SU-DHL-6 (cell line): ENCODE data around the gene POF1B.
"Not testable (repeated sequence)": the region's sequence is repeated elsewhere in the genome, so short reads cannot be mapped to it uniquely, and the experiment has no call there.

Source experiments
- H2AFZ ChIP-seq: fragments of 200-600 bp; sonication (generic); 2 replicates; pipeline ENCODE4 v1.6.1; 2014; ENCODE audit warnings: low read depth, mild to moderate bottlenecking, moderate library complexity, mixed read lengths, antibody characterized with exemption, low read length; ENCODE audit not compliant: severe bottlenecking
- H3F3A ChIP-seq: fragments of 200-600 bp; shearing (Covaris generic); 2 replicates; pipeline ENCODE4 v1.6.0; 2016; ENCODE audit warnings: antibody characterized with exemption, mild to moderate bottlenecking; ENCODE audit not compliant: insufficient read depth
- H3K27ac ChIP-seq: fragments of 200-600 bp; sonication (generic); 2 replicates; pipeline ENCODE4 v1.5.1; 2016; ENCODE audit warnings: low read depth, mild to moderate bottlenecking, low read length, moderate library complexity, mixed read lengths
- H3K27me3 ChIP-seq: fragments of 200-600 bp; sonication (generic), shearing (Covaris generic); 2 replicates; pipeline ENCODE4 v1.6.0; 2014; ENCODE audit warnings: mild to moderate bottlenecking, low read length
- H3K36me3 ChIP-seq: fragments of 200-600 bp; sonication (generic); 2 replicates; pipeline ENCODE4 v1.6.1; 2014; ENCODE audit warnings: mild to moderate bottlenecking, low read length, mixed read lengths
- H3K4me2 ChIP-seq: fragments of 300-600, 200-600 bp; shearing (Covaris generic), sonication (generic); 2 replicates; pipeline ENCODE4 v1.6.0; 2014; ENCODE audit warnings: low read length, low read depth, mild to moderate bottlenecking; ENCODE audit not compliant: poor library complexity, severe bottlenecking
- H3K4me3 ChIP-seq: fragments of 200-600 bp; sonication (generic); 2 replicates; pipeline ENCODE4 v1.5.1; 2014; ENCODE audit warnings: antibody characterized with exemption, low read length, mild to moderate bottlenecking, mixed read lengths; ENCODE audit not compliant: insufficient read depth, poor library complexity, severe bottlenecking
- H3K79me2 ChIP-seq: fragments of 200-600 bp; sonication (generic); 2 replicates; pipeline ENCODE4 v1.6.1; 2014; ENCODE audit warnings: mild to moderate bottlenecking, low read length, moderate library complexity; ENCODE audit not compliant: insufficient read depth
- H3K9ac ChIP-seq: fragments of 200-600 bp; sonication (generic); 2 replicates; pipeline ENCODE4 v1.7.0; 2014; ENCODE audit warnings: mild to moderate bottlenecking, low read length
- H3K9me2 ChIP-seq: fragments of 200-600 bp; sonication (generic); replicated peaks from 2 replicates; pipeline ENCODE4 v1.6.1; 2014; ENCODE audit warnings: low read length; ENCODE audit not compliant: insufficient read depth
- H3K9me3 ChIP-seq: fragments of 200-600 bp; sonication (generic); 2 replicates; pipeline ENCODE4 v1.6.1; 2014; ENCODE audit warnings: low read length, mixed read lengths; ENCODE audit not compliant: insufficient read depth
- H4K20me1 ChIP-seq: fragments of 200-600 bp; sonication (generic); 2 replicates; pipeline ENCODE4 v1.6.1; 2014; ENCODE audit warnings: low read depth, mild to moderate bottlenecking, antibody characterized with exemption, low read length, moderate library complexity, mixed read lengths
- CTCF ChIP-seq: fragments of 200-600 bp; sonication (generic); IDR thresholded peaks from one replicate; pipeline ENCODE4 v1.5.1; 2017; ENCODE audit warnings: antibody characterized with exemption, mild to moderate bottlenecking, low read length, moderate library complexity; ENCODE audit not compliant: insufficient read depth, poor library complexity, severe bottlenecking
- EZH2phosphoT487 ChIP-seq: fragments of 200-600 bp; sonication (generic), shearing (Covaris generic); conservative IDR thresholded peaks from 2 replicates; pipeline ENCODE4 v1.6.1; 2018; ENCODE audit warnings: mild to moderate bottlenecking, antibody characterized with exemption, low read length, moderate library complexity, mixed read lengths

POF1B gene

GRCh38 chrX:85326234-85327059 lies 53.0 kb downstream of the POF1B start:
- no peak overlapping the region for H3K9ac ChIP-seq
- H3K79me2 ChIP-seq, result no peaks in the 10 kb centered on the region
- no peaks in the 10 kb centered on the region for H3K36me3 ChIP-seq
- H2AFZ ChIP-seq, result no peak overlapping the region
- H3K4me3 ChIP-seq, result no peak overlapping the region
- no peaks in the 10 kb centered on the region for H3F3A ChIP-seq
- no peak overlapping the region for H3K4me2 ChIP-seq
- no peaks in the 10 kb centered on the region for H3K9me2 ChIP-seq
- TF ChIP-seq CTCF, result no peak
- TF ChIP-seq EZH2phosphoT487, result no peak
- H3K27me3 ChIP-seq, result no peaks in the 10 kb centered on the region
- H3K27ac ChIP-seq, result no peak overlapping the region
- H3K9me3 ChIP-seq, result no peaks in the 10 kb centered on the region
- no peaks in the 10 kb centered on the region for H4K20me1 ChIP-seq

- H3F3A ChIP-seq, H4K20me1 ChIP-seq: not testable (repeated sequence)
Measured at GRCh38 chrX:85311348-85311747, 68.1 kb downstream of the POF1B start.

GRCh38 chrX:85309717-85310116 lies 69.7 kb downstream of the POF1B start:
- H3K9ac ChIP-seq, result no peak overlapping the region
- H3K79me2 ChIP-seq, result no peaks in the 10 kb centered on the region
- H2AFZ ChIP-seq, result no peak overlapping the region
- no peak overlapping the region for H3K4me2 ChIP-seq
- H3K9me3 ChIP-seq, result no peaks in the 10 kb centered on the region
- H4K20me1 ChIP-seq, result no peaks in the 10 kb centered on the region
- H3K27ac ChIP-seq, result no peak overlapping the region
- no peaks in the 10 kb centered on the region for H3K27me3 ChIP-seq
- no peaks in the 10 kb centered on the region for H3F3A ChIP-seq
- H3K9me2 ChIP-seq, result no peaks in the 10 kb centered on the region
- H3K36me3 ChIP-seq, result no peaks in the 10 kb centered on the region
- TF ChIP-seq EZH2phosphoT487, result no peak
- TF ChIP-seq CTCF, result no peak
- no peak overlapping the region for H3K4me3 ChIP-seq

More at GRCh38 chrX:85311348-85311747, 68.1 kb downstream of the POF1B start:
- not testable (repeated sequence) for H3K4me3 ChIP-seq, H3K9me3 ChIP-seq, H3K27ac ChIP-seq, H3K36me3 ChIP-seq, H3K9me2 ChIP-seq, H3K9ac ChIP-seq, H3K79me2 ChIP-seq, H3K4me2 ChIP-seq, H2AFZ ChIP-seq, H3K27me3 ChIP-seq

- TF ChIP-seq CTCF (no peak), EZH2phosphoT487 (no peak)
Measured at GRCh38 chrX:85303544-85303943, 75.9 kb downstream of the POF1B start.

More at GRCh38 chrX:85303544-85303943, 75.9 kb downstream of the POF1B start:
- no peak overlapping the region for H3K27ac ChIP-seq
- H3K79me2 ChIP-seq, result no peaks in the 10 kb centered on the region
- H3K4me2 ChIP-seq, result no peak overlapping the region
- H2AFZ ChIP-seq, result no peak overlapping the region
- no peaks in the 10 kb centered on the region for H3F3A ChIP-seq
- H3K4me3 ChIP-seq, result no peak overlapping the region
- no peaks in the 10 kb centered on the region for H3K9me2 ChIP-seq
- H3K36me3 ChIP-seq, result no peaks in the 10 kb centered on the region
- no peaks in the 10 kb centered on the region for H3K9me3 ChIP-seq
- no peak overlapping the region for H3K9ac ChIP-seq
- H4K20me1 ChIP-seq, result no peaks in the 10 kb centered on the region
- H3K27me3 ChIP-seq, result no peaks in the 10 kb centered on the region
